Measurements from ENCODE around the gene SLITRK1.

DNA sequence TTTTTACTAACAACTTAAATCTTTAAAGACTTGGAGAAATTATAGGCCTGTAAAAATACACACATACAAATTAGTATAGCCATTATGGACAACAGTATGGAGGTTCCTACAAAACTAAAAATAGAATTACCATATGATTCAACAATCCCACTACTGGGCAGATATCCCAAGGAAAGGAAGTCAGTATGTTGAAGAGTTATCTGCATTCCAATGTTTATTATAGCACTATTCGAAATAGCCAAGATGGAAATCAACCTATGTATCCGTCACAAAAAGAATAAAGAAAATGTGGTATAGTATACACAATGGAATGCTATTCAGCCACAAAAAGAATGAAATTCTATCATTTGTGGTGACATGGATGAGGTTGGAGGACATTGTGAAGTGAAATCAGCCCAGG is 37.2 kb downstream of the SLITRK1 start:
- TF ChIP-seq, protein P1, sequence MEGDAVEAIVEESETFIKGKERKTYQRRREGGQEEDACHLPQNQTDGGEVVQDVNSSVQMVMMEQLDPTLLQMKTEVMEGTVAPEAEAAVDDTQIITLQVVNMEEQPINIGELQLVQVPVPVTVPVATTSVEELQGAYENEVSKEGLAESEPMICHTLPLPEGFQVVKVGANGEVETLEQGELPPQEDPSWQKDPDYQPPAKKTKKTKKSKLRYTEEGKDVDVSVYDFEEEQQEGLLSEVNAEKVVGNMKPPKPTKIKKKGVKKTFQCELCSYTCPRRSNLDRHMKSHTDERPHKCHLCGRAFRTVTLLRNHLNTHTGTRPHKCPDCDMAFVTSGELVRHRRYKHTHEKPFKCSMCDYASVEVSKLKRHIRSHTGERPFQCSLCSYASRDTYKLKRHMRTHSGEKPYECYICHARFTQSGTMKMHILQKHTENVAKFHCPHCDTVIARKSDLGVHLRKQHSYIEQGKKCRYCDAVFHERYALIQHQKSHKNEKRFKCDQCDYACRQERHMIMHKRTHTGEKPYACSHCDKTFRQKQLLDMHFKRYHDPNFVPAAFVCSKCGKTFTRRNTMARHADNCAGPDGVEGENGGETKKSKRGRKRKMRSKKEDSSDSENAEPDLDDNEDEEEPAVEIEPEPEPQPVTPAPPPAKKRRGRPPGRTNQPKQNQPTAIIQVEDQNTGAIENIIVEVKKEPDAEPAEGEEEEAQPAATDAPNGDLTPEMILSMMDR (IDR thresholded peaks at IDR 0.05; ENCODE audit: low read length): no peak
- TF ChIP-seq EZH2 (optimal IDR thresholded peaks at IDR 0.05; ENCODE audit: low read depth, low read length): no peak

Measured in MM.1S (cell line).